T-helper 9 cell (primary cell): ENCODE data around the gene TOE1.
"Not testable (repeated sequence)": the region's sequence is repeated elsewhere in the genome, so short reads cannot be mapped to it uniquely, and the experiment has no call there.

Experiments
- DNase-seq: peaks from one replicate; pipeline ENCODE4 v3.0.0-alpha.2; 2020
- total RNA-seq, 2 donors: gene quantifications; one replicate each; lab custom pipeline; 2026; lab: John Stamatoyannopoulos, UW

TOE1 gene
- 39.3 to 71.9 reads per million in 2 donors for total RNA-seq

DNA sequence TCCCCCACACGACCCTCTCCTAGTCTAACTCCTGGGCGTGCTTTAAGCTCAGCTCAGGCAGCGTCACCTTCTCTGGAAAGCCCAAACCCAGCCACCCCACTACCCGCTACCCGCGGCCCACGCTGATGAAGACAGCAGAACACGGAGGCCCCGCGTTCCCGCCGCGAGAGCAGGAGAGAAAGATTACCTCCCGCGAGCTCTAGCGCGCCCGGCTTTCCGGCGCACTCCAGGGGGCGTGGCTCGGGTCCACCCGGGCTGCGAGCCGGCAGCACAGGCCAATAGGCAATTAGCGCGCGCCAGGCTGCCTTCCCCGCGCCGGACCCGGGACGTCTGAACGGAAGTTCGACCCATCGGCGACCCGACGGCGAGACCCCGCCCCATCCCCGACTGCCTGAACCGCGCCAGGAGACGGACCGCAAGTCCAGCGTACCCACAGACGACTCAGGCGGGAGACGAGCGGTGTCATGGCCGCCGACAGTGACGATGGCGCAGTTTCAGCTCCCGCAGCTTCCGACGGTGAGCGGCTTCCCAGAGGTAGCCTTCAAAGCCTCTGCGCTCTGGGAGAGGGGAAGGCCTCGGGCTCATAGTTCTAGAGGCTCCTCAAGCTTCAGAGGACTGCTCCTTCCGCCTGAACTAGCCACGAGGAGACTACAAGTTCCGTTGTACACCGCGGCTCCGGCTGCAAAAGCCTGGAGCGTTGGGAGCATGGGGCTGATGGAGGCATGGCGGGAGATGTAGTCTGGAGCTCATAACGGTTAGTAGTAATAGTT is at the start of gene TOE1, which contains the start of gene MUTYH:
TOE1 (plus strand) TSS at position 382 of the 770 bp plus-strand sequence; CDS start at position 465, 83 bp downstream.
MUTYH (minus strand) TSS at position 652 of the 770 bp plus-strand sequence. CDS start 5,935 bp downstream, outside the sequence.
- peak; percentile 82 for DNase-seq

DNA sequence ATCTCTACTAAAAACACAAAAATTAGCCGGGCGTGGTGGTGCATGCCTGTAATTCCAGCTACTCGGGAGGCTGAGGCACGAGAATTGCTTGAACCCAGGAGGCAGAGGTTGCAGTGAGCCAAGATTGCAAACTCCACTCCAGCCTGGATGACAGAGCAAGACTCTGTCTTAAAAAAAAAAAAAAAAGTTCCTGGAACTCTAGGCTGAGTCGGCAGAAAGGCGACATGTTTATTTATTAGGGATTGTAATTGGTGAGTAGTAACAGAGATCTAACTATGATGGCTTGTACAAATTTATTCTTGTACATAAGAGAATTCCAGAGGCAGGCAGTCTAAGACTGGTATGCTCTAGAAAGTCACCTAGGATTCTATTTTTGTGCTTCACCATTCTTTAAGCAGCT is 49.0 kb upstream of the TOE1 start:
- DNase-seq = not testable (repeated sequence)

DNA sequence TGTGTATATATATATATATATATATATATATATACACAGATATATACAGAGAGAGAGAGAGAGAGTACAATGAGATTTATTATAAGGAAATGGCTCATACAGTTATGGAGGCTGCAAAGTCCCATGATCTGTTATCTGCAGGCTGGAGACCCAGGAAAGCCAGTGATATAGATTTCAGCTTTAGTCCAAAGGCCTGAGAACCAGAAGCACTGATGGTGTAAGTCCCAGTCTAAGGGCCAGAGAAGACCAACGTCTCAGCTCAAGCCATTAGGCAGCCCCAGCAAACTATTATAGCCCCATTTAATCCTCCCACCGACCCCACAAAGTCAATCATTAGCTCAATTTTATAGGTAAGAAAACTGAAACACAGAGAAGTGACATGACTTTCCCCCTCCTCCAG is 48.3 kb upstream of the TOE1 start:
- DNase-seq = no peak

DNA sequence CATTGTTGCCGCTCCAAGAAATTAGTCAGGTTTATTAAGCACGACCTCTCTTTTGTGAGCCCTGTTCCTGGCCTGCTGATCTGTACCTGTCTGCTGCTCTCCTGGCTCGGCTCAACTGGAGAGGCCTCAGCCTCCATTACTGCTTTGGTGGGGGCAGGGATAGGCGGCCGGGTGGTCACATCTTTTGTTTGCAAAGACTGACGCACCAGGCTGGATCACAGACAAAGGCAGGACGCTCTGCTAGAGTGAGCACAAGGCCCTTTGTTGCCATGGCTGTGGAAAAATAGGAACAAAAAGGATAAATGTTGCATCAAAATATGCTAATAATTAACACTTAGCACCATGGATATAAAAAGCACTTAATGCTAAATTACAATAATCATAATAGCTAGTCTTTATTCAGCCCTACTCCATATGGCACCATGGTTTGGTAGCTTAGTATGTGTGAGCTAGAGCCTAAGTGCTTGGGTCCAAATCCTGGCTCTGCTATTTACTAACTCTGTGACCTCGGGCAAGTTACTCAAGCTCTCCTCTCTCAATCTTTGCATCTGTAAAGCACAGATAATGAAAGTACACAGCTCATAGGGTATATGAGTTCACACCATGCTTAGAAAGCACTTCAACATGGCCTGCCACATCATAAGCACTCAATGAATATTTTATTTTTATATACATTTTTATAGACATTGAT is 42.2 kb upstream of the TOE1 start:
- DNase-seq = no peak

DNA sequence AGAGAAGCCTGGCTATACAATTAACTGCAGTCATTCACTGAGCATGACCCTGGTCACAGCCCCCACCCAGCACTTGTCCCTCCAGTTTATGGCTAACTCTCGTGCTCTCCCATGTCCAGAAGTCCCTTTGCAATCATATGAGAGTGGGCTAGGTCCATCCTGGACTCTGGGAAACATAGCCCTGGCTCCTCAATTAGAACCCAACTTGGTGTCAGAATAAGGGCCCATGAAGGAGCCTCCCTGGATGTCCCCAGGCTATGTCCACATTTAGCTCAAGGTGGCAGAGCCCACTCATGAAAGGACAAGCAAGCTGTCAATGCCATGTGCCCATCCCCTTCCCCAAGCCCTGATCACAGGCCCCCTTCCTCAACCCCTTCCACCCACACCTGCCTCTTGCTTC is 40.7 kb upstream of the TOE1 start:
- DNase-seq = no peak

DNA sequence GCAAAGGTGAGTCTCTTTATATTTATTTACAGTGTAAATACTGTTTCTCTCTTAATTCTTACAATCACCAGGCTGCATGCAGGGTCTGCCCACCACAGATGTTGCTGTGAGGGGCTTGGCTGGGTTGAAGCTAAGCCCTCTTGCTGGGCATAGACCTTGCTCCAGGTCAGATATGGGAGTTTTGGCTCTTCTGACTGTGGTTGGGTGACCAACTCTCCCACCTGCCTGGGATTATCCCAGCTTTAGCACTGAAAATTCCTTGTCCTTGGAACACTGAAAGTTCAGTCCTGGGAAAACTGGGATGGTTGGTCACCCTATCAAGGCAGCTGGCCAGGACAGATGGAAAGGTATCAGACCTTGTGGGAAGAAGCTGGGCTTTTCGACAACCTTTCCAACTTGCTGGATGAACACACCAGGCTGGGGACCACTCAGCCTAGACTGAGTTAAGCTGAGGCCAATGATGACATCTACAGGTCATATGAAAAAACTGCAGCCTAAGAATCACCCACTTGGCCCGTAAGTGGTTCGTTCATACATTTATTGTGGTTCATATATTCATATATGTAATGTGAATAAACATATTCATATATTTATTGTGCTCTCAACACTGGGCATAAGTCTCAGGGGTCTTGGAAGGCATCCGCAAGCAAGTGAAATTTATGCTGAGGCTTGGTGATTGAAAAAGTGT is 39.8 kb upstream of the TOE1 start:
- no peak for DNase-seq

DNA sequence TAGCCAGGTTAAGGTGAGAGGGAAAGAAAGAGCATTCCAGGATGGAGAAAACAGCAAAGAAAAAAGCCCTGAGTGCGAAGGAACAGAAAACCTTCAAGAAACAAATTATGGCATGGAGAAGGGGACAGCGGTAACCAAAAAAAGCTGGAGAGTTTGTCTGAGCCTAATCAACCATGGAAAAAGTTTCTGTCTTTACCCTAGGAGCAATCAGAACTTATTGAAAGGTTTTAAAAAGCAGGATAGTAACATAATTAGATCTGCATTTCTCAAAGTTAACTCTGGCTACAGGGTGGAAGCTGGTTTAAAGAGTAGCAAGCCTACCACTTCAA is 39.3 kb upstream of the TOE1 start:
- DNase-seq = no peak

DNA sequence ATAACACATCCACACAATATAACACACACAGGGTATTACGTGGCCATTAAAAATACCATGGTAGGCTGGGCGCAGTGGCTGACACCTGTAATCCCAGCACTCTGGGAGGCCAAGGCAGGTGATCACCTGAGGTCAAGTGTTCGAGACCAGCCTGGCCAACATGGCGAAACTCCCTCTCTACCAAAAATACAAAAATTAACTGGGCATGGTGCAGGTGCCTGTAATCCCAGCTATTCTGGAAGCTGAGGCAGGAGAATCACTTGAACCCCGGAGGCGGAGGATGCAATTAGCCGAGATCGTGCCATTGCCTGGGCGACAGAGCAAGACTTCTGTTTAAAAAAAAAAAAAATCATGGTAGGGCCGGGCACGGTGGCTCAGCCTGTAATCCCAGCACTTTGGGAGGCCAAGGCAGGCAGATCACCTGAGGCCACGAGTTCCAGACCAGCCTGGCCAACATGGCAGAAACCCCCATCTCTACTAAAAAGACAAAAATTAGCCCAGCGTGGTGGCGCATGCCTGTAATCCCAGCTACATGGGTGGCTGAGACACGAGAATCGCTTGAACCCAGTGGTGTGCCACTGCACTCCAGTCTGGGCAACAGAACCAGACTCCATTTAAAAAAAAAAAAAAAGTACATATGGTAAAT is 37.3 kb upstream of the TOE1 start:
- no peak for DNase-seq

DNA sequence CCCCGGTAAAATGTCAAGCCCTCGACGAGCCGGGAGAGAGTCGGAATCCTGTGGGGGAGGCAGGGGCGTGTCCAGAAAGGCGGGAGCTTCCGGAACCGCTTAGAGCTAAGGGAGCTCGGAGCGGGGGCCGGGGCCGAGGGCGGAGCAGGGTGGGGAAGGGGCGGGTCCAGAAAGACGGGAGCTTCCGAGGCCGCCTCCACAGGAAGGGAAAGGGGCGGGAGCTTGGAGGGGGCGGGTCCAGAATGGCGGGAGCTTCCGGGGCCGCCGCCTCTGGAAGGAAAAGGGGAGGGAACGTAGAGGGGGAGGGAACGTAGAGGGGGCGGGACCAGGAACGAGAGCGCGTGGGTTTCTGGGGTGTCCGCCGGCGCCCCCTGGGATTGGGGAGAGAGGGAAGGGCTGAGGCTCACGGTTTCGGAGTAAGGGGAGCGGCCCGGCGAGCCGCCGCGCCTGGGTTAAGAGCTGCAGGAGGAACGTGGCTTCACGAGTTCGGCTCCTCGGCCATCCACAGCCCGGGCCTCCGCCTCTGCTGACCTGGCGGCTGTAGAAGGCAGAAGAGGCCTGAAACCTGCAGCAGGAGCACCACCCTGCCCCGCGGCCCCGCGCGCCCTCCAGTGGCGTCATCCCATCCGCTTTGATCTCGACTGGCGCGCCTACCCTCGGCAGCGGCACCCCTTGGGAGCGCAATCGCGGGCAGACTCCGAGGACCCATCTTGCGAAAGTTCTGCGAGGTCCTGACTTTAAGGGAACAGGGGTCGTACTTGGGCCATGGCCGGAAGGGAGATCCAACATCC is 36.3 kb upstream of the TOE1 start:
- DNase-seq = peak; percentile 97

DNA sequence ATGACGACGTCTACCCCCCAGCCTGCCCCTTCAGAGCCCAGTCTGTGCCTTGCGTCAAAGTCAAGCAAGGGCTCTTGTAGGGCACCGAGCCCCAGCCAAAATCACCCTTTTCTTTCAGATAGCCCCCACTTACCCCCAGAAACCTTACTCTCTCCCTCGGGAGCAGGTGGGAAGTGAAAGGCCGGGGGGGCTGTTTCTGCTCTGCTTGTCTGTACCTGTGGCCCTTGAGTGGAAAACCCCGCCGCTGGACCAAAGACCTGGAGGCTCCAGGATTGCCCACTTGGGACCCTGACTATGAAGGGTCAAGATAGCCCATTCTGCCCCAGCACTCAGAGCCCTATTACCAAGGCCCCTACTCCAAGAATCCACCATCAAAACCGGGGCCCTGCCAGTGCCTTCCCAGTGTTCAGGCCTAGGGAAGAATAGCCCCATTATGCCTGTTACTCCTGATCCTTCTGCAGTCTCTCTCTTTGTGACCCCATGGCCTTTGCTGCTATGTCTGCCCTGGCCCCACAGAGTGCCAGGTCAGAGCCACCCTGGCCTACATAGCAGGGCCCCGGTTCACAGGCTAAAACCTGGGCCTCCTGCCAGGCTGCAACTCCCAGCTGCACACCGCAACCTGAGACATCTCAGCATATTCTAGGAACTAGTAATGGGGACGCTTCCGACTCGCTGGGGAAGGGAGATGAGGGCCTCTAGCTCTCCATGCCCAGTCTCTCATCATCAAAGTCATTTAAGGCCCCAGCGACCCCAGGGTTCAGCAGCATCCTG is 35.5 kb upstream of the TOE1 start:
- no peak for DNase-seq

DNA sequence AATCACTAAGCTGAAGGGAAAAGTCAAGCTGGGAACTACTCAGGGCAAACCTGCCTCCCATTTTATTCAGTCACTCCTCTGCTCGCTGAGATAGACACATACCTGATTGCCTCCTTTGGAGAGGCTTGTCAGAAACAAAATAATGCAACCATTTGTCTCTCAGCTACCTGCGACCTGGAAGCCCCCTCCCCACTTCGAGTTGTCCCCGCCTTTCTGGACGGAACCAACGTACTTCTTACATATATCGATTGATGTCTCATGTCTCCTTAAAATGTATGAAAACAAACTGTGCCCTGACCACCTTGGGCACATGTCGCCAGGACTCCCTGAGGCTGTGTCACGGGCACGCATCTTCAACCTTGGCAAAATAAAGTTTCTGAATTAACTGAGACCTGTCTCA is 34.7 kb upstream of the TOE1 start:
- no peak for DNase-seq

DNA sequence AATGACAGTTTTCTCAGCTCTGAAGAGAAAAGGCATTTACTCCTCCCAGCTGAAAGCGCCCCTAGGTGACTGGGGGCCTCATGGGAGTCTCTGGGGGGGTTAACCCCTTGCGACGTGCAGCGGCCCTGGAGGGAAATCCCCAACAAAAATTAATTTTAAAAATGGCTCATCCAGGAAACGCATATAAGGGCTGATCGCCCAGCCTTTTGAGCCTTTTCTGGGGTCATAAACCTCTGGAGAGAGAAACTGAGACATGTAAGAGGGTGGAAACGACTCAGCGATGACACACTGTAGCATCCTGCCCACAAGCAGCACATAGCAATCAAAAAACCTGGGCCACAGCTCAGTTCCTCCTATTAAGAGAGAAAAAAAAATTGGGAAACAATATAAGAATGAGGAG is 33.7 kb upstream of the TOE1 start:
- DNase-seq = no peak

DNA sequence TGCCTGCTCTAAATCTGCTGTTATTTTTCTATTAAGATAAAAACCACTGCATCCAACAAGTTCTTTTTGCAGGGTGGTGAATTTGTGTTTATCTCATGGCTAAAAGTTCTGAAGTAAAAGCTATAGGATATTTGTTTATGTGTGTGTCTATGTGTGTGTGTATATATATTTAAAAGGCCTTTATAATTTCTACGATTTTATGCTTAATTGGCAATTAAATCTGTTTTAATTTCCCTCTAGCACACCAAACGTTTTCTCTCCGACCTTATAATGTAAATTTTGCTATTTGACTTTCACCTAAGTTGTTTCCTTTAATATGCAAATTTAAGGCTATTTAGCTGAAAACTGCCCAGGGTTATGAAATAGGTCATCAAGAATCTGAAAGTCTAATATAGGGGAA is 33.1 kb upstream of the TOE1 start:
- no peak for DNase-seq

DNA sequence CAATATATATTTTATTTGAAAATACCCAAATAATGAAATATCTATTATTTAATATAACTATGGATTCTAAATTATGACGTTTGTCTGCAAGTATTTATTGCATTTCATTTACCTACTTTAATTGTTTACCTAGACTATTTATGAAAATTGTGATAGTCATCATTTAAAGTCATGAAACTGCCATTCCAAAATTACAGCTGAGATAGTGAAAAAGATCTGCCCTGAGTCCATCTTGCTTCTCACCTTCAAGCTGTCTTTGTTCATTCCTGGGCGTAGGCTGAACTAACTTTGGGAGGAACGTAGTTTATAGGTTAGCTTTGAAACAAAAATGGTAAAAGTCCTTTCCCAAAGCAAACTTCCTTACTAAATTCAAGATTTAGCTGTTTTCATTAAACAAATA is 25.7 kb upstream of the TOE1 start:
- no peak for DNase-seq

DNA sequence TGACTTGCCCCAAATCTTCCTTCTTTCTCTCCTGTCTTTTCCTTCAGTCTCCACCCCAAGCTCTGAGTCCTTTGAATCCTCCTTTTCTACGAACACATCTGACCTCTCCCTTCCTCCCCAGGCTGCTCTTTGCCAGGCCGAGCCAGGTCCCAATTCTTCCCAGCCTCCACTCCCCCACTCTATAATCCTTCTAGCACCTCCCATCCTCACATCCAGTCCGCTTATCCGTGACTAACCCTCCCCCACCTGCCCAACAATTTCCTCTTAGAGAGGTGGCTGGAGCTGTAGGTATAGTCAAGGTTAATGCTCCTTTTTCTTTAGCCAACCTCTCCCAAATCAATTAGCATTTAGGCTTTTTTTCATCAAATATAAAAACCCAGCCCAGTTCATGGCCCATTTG is 22.8 kb upstream of the TOE1 start:
- DNase-seq = no peak

DNA sequence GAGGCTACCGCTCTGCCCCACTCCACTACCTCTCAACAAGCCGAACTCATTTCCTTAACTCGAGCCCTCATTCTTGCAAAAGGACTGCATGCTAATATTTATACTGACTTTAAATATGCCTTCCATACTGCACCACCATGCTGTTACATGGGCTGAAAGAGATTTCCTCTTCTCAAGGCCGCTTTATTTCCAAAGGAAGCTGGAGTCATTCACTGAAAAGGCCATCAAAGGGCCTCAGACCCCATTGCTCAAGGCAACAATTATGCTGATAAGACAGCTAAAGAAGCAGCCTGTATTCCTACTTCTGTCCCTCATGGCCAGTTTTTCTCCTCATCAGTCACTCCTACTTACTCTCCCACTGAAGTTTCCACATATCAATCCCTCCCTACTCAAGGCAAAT is 20.2 kb upstream of the TOE1 start:
- DNase-seq = no peak

DNA sequence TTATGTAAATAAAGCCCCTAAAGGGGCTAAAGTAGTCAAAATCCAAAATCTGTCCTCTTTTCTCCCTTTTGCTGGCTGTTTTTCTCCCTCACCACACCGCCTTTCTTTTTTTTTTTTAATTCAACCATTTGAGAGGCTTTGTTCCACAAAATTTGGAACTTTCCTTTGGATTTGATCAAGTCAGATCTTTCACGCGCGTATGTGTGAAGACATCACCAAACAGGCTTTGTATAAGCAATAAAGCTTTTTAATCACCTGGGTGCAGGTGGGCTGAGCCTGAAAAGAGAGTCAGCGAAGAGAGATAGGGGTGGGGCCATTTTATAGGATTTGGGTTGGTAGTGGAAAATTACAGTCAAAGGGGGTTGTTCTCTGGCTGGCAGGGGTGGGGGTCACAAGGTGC is 18.5 kb upstream of the TOE1 start:
- no peak for DNase-seq

DNA sequence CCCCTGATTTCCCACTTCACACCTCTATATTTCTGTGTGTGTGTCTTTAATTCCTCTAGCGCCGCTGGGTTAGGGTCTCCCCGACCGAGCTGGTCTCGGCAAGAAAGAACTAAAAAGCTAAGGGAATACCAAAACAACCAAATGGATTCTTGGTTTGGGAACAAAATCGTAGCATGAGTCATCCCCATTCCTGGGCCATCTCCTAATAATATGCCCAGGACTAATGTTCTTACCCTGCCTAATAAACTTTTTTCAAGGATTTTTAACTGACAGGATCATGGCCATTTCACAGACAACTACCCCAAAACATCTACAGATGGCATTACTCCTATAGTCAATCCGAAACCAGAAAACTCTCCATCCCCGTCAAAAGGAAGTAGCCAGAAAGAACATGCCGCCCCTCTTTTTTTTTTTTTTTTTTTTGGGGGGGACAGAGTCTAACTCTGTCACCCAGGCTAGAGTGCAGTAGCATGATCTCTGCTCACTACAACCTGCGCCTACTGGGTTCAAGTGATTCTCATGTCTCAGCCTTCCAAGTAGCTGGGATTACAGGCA is 17.4 kb upstream of the TOE1 start:
- no peak for DNase-seq

DNA sequence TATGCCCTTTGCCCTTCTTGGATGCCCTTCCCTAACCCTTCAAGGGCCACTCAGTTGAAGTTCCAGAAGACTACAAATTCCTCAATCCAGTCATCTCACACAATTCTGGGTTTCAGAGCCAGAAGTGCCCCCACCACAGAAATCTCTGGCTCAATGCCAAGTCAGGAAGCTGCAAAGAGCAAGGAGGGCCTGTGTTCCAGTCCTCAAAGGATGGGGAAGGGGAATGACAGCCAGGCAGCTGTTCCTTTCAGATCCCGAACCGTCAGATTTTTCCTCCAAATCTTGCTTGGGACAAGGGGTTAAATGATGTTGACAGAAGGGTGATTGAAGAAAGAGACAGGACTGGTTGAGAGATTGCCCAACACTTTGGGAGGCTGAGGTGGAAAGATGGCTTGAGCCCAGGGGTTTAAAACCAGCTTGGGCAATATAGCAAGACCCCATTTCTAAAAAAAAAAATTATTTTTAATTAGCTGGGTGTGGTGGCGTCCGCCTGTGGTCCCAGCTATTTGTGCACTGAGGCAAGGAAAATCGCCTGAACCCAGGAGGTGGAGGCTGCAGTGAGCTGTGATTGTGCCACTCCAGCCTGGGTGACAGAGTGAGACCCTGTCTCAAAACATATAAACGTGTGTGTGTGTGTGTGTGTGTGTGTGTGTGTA is 14.0 kb upstream of the TOE1 start:
- DNase-seq = no peak
